ENCODE results near the gene EVC2.

GRCh38 chr4:5756271-5756670 is 47.9 kb upstream of the EVC2 start:
- TF ChIP-seq CTCF (conservative IDR thresholded peaks at IDR 0.05; ENCODE audit: low read length) (no peak), EZH2phosphoT487 (IDR thresholded peaks at IDR 0.05; ENCODE audit: borderline replicate concordance, low read depth, low read length) (no peak)
